ENCODE results near the gene SLC19A1.
"Not testable (repeated sequence)": the region's sequence is repeated elsewhere in the genome, so short reads cannot be mapped to it uniquely, and the experiment has no call there.

DNA sequence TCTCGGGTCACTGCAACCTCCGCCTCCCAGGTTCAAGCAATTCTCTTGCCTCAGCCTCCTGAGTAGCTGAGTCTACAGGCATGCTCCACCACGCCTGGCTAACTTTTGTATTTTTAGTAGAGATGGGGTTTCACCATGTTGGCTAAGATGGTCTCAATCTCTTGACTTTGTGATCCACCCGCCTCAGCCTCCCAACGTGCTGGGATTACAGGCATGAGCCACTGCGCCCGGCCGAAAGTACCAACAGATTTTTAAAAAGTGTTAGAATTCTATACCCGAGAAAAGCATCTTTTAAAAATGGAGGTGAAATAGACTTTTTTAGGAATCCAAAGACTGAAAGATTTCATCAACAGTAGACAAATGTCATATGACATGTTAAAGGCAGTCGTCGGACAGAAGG is 21.9 kb upstream of the SLC19A1 start:
- not testable (repeated sequence) for TF ChIP-seq POLR2A (IDR thresholded peaks at IDR 0.05)
- TF ChIP-seq, protein P1, sequence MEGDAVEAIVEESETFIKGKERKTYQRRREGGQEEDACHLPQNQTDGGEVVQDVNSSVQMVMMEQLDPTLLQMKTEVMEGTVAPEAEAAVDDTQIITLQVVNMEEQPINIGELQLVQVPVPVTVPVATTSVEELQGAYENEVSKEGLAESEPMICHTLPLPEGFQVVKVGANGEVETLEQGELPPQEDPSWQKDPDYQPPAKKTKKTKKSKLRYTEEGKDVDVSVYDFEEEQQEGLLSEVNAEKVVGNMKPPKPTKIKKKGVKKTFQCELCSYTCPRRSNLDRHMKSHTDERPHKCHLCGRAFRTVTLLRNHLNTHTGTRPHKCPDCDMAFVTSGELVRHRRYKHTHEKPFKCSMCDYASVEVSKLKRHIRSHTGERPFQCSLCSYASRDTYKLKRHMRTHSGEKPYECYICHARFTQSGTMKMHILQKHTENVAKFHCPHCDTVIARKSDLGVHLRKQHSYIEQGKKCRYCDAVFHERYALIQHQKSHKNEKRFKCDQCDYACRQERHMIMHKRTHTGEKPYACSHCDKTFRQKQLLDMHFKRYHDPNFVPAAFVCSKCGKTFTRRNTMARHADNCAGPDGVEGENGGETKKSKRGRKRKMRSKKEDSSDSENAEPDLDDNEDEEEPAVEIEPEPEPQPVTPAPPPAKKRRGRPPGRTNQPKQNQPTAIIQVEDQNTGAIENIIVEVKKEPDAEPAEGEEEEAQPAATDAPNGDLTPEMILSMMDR (IDR thresholded peaks at IDR 0.05) = not testable (repeated sequence)

Measured in right lobe of liver (tissue), 4 donors.